Neural cell (in vitro differentiated cells): Measurements from ENCODE around the gene GNAS. TPM values are rescaled to one million over a fixed set of nuclear protein-coding genes. Genes with fewer than 3 reads are reported as not detected.

ENCODE experiments used
- H2AFZ ChIP-seq: fragments of 200-600, 300-800 bp; sonication (generic), shearing (Covaris generic); 2 replicates; pipeline ENCODE4 v1.6.0; 2014; ENCODE audit warnings: low read depth, mild to moderate bottlenecking, antibody characterized with exemption, low read length, moderate library complexity
- H3F3A ChIP-seq: fragments of 200-600 bp; shearing (Covaris generic); 2 replicates; pipeline ENCODE4 v1.6.1; 2016; ENCODE audit warnings: mild to moderate bottlenecking, moderate library complexity, mixed read lengths, antibody characterized with exemption, low read length; ENCODE audit not compliant: insufficient read depth, poor library complexity, severe bottlenecking
- H3K27ac ChIP-seq: fragments of 200-600, 300-800 bp; sonication (generic), shearing (Covaris generic); 2 replicates; pipeline ENCODE4 v1.5.1; 2014; ENCODE audit warnings: mild to moderate bottlenecking, low read length, moderate library complexity
- H3K27me3 ChIP-seq: fragments of 300-800, 200-600 bp; sonication (generic), shearing (Covaris generic); 2 replicates; pipeline ENCODE4 v1.6.0; 2014; ENCODE audit warnings: mild to moderate bottlenecking, low read depth, low read length, moderate library complexity; ENCODE audit not compliant: insufficient read depth
- H3K36me3 ChIP-seq: fragments of 300-800, 200-600 bp; sonication (generic), shearing (Covaris generic); 2 replicates; pipeline ENCODE4 v1.5.1; 2014; ENCODE audit warnings: mild to moderate bottlenecking, antibody characterized with exemption, low read length, moderate library complexity; ENCODE audit not compliant: insufficient read depth
- H3K4me2 ChIP-seq: fragments of 300-800, 200-600 bp; sonication (generic), shearing (Covaris generic); 2 replicates; pipeline ENCODE4 v1.6.0; 2014; ENCODE audit warnings: mild to moderate bottlenecking, low read length
- H3K4me3 ChIP-seq: fragments of 300-800, 200-600 bp; sonication (generic), shearing (Covaris generic); 2 replicates; pipeline ENCODE4 v1.5.1; 2014; ENCODE audit warnings: mild to moderate bottlenecking, low read length, moderate library complexity
- H3K79me2 ChIP-seq: fragments of 200-600 bp; shearing (Covaris generic); replicated peaks from 2 replicates; pipeline ENCODE4 v1.6.0; 2014; ENCODE audit warnings: mild to moderate bottlenecking, low read length, moderate library complexity; ENCODE audit not compliant: insufficient read depth
- H3K9ac ChIP-seq: fragments of 300-800, 200-600 bp; sonication (generic), shearing (Covaris generic); 2 replicates; pipeline ENCODE4 v1.6.1; 2016; ENCODE audit warnings: mild to moderate bottlenecking, low read length, mixed read lengths
- H3K9me2 ChIP-seq: fragments of 200-600 bp; shearing (Covaris generic); 2 replicates; pipeline ENCODE4 v1.6.1; 2016; ENCODE audit warnings: mild to moderate bottlenecking, low read length, mixed read lengths; ENCODE audit not compliant: insufficient read depth
- H3K9me3 ChIP-seq: fragments of 200-600, 300-800 bp; sonication (generic), shearing (Covaris generic); 2 replicates; pipeline ENCODE4 v1.6.1; 2016; ENCODE audit warnings: mild to moderate bottlenecking, mixed run types, low read length, moderate library complexity, mixed read lengths
- H4K20me1 ChIP-seq: fragments of 200-600 bp; shearing (Covaris generic); 2 replicates; pipeline ENCODE4 v1.6.1; 2016; ENCODE audit warnings: mild to moderate bottlenecking, mixed run types; ENCODE audit not compliant: insufficient read depth
- CTCF ChIP-seq: fragments of 450-650 bp; IDR thresholded peaks from 2 replicates; pipeline ENCODE4 v1.5.1; 2014; ENCODE audit warnings: antibody characterized with exemption, mild to moderate bottlenecking, moderate library complexity; ENCODE audit not compliant: poor library complexity, severe bottlenecking
- EP300 ChIP-seq: fragments of 450-650 bp; conservative IDR thresholded peaks from 2 replicates; pipeline ENCODE4 v1.6.1; 2014; ENCODE audit warnings: antibody characterized with exemption, mild to moderate bottlenecking, moderate library complexity; ENCODE audit not compliant: poor library complexity, severe bottlenecking
- EZH2 ChIP-seq: fragments of 200-600, 300-800 bp; shearing (Covaris generic), sonication (generic); IDR thresholded peaks from 2 replicates; pipeline ENCODE4 v1.6.1; 2014; ENCODE audit warnings: antibody characterized with exemption, low read length, borderline replicate concordance, mild to moderate bottlenecking; ENCODE audit not compliant: insufficient read depth, poor library complexity, severe bottlenecking
- MXI1 ChIP-seq: fragments of 450-650 bp; conservative IDR thresholded peaks from 2 replicates; pipeline ENCODE4 v1.6.1; 2014; ENCODE audit warnings: antibody characterized with exemption, mild to moderate bottlenecking; ENCODE audit not compliant: poor library complexity, severe bottlenecking
- POLR2AphosphoS5 ChIP-seq: IDR thresholded peaks from 2 replicates; pipeline ENCODE4 v1.6.1; 2012
- RAD21 ChIP-seq: fragments of 450-650 bp; conservative IDR thresholded peaks from 2 replicates; pipeline ENCODE4 v1.6.1; 2014; ENCODE audit warnings: antibody characterized with exemption, mild to moderate bottlenecking, moderate library complexity
- REST ChIP-seq: IDR thresholded peaks from 2 replicates; pipeline ENCODE4 v1.6.1; 2012; ENCODE audit warnings: borderline replicate concordance
- SMC3 ChIP-seq: fragments of 450-650 bp; conservative IDR thresholded peaks from 2 replicates; pipeline ENCODE4 v1.6.1; 2014; ENCODE audit warnings: antibody characterized with exemption, mild to moderate bottlenecking, moderate library complexity; ENCODE audit not compliant: poor library complexity
- TAF1 ChIP-seq: IDR thresholded peaks from 2 replicates; pipeline ENCODE4 v1.6.1; 2012; ENCODE audit warnings: low read depth
- polyA plus RNA-seq: library from polyadenylated mRNA; depleted of rRNA; stranded (reverse); fragments of >200 nt; gene quantifications from 2 replicates; pipeline ENCODE4 v1.2.3, GENCODE V29; 2014

The GNAS gene
- polyA plus RNA-seq, 1 donor from 2014 or later = 958 TPM

DNA sequence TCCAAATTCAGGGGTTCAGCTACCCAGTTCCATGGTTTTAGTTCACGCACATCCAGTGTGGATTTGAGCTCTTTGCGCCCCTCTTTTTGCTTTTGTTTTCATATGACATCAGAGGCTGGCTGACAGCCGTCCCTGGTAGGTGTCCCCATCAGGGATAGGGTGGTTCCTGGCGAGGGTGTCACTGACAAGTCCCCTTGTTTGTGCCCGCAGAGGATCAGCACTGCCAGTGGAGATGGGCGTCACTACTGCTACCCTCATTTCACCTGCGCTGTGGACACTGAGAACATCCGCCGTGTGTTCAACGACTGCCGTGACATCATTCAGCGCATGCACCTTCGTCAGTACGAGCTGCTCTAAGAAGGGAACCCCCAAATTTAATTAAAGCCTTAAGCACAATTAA, 58.0 kb downstream of the GNAS start:
- H3K9me3 ChIP-seq = no peaks in the 10 kb centered on the region
- H3K79me2 ChIP-seq = peaks cover 13% of the 10 kb centered on the region
- H4K20me1 ChIP-seq = no peaks in the 10 kb centered on the region
- H3K27ac ChIP-seq = no peak overlapping the region
- H3K27me3 ChIP-seq = no peaks in the 10 kb centered on the region
- H3K4me3 ChIP-seq = no peak overlapping the region
- H2AFZ ChIP-seq = no peak overlapping the region
- H3K9ac ChIP-seq = no peak overlapping the region
- peaks cover 20% of the 10 kb centered on the region for H3K36me3 ChIP-seq
- H3K4me2 ChIP-seq = no peak overlapping the region
- no peaks in the 10 kb centered on the region for H3F3A ChIP-seq
- H3K9me2 ChIP-seq = no peaks in the 10 kb centered on the region
- TF ChIP-seq REST (no peak), EP300 (no peak), POLR2AphosphoS5 (no peak)

DNA sequence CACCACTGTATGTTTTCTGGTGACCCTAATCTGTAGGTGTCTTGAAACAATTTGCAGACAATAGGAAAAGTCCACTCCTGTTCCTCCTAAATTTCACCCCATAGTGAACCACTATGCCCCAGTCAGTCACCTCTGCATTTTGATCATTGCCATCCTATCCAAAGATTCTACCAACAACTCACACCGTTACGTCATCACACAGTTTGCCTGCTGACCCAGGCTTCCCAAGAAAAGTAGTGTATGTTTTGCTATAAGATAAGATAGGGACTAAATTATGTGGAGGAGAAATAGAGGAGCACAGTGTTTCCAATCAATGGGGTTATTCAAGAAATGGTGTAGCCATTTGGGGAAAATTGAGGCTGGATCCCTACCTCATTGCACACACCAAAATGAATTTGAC, 58.8 kb downstream of the GNAS start:
- Histone ChIP-seq H2AFZ (no peak overlapping the region), H3K9ac (no peak overlapping the region), H4K20me1 (no peaks in the 10 kb centered on the region), H3K4me2 (no peak overlapping the region), H3K36me3 (peaks cover 20% of the 10 kb centered on the region), H3K79me2 (peaks cover 10% of the 10 kb centered on the region), H3K27me3 (no peaks in the 10 kb centered on the region), H3K4me3 (no peak overlapping the region), H3K27ac (no peak overlapping the region), H3F3A (no peaks in the 10 kb centered on the region), H3K9me2 (no peaks in the 10 kb centered on the region), H3K9me3 (no peaks in the 10 kb centered on the region)
- TF ChIP-seq SMC3 (no peak), TAF1 (no peak), EZH2 (no peak), RAD21 (no peak), CTCF (no peak), POLR2AphosphoS5 (no peak), MXI1 (no peak), REST (no peak), EP300 (no peak)
